GM21515 (cell line): Measurements from ENCODE around the gene CANT1.

Experiments used
- ATAC-seq: cut with Tn5 transposase; IDR thresholded peaks from one replicate; pipeline ENCODE4 v1.9.1; 2021; ENCODE audit not compliant: unreplicated experiment

The CANT1 gene

DNA sequence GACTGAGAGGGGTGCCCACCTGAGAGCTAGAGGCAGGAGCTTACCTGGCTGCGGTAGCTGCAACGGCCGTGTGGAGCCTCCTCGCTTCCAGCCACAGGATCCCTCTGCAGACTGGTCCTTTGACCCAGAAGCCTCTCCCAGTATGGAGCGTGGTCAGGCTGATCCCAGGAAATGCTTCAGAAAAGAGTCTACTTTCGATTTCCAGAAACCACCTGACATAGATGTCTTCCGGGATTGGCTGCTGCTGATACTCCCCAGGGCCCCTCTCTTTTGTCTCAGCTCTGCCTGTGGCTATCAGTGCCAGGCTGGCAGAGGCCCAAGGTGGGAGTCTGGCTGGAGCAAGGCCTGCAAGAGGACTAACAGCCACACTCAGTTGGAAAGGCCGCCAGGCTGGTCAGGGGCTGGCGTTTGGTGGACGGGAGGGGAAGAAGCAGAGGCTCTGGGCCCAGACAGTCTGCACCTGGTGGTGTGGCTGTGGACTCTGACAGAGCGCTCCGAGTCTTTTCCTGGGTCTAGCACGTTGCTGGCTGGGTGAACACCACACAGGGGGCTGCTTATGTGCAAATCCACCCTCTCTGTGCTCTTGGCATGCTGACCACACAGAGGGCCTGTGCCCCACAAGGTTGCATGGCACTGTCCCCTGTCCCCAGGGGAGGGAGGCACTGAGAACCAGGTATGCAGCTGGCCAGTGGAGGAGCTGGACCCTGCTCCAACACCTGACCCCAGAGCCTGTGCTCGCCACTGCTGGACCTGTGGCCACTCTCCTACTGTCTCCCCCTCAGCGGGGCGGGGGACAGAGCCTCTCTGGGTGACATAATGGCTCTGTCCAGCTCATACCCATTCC, 29.6 kb downstream of the CANT1 start, which contains the start of gene LGALS3BP:
Gene LGALS3BP, minus strand, starts transcription at position 144 of the 844 bp plus-strand sequence. CDS start 2,732 bp downstream, outside the sequence.
- no peak for ATAC-seq

DNA sequence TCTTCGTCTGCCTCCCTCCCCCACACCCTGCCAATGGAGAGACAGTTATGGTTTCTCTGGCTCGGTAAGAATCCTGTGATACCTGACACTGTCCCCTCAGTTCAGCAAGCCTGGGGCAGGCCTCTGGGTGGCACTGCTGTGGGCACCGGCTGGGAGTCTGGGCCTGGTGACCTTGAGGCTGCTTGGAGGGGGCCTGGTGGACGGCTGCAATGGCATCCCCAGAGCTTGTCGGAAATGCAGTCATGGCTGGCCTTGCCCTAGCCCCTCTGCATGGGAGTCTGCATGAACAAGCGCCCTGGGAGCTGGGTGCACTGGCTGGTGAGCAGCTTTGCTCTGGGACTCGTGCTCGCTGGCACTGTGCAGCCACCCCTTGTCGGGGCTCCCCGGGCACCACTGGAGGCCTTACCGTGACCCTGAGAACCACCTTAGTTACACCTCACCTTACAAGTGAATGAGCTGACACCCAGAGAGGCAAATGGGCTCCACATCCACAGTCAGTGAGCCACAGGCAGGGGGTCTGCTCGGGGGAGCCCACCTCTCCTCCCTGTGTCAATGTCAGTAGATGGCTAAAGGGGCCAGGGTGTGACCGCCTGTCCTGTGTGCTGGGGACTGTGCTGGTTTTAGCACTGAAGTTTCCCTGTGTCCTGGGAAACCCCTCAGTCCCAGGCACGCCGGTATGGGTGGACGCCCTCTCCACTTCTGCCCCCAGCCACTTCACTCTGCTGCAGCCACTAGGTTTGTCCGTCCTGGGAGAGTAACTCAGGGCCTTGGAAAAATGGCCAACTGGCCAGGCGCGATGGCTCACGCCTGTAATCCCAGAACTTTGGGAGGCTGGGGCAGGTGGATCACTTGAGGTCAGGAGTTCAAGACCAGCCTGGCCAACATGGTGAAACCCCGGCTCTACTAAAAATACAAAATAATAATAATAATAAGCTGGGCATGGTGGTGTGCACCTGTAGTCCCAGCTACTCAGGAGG, 31.3 kb downstream of the CANT1 start:
- ATAC-seq, result no peak

- no peak for ATAC-seq
Observed at GRCh38 chr17:78977681-78977943, 32.0 kb downstream of the CANT1 start.

- no peak for ATAC-seq
Observed at GRCh38 chr17:78976907-78977680, 32.5 kb downstream of the CANT1 start.

GRCh38 chr17:78974635-78975591, 34.7 kb downstream of the CANT1 start:
- no peak for ATAC-seq

- ATAC-seq, result no peak
Observed at GRCh38 chr17:78973792-78974520, 35.6 kb downstream of the CANT1 start.

DNA sequence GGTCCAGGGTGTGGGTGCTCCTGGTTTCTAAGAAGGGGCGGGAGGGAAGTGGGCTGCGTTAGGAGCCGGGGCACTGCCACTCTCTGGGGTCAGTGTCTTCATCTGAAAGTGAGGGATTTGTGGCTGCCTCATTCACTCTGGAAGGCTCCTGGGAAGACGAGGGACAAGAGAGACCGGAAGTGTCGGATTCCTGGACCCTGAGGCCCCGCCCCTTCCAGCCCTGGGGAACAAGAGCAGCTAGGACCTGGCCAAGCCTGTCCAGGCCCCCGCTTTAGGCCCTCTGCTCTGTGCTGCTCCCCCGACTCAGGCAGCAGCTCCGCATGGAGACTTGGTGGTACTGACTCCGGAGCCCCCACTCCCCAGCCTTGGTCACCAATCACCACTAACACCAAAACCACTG, 36.4 kb downstream of the CANT1 start:
- ATAC-seq, result no peak

DNA sequence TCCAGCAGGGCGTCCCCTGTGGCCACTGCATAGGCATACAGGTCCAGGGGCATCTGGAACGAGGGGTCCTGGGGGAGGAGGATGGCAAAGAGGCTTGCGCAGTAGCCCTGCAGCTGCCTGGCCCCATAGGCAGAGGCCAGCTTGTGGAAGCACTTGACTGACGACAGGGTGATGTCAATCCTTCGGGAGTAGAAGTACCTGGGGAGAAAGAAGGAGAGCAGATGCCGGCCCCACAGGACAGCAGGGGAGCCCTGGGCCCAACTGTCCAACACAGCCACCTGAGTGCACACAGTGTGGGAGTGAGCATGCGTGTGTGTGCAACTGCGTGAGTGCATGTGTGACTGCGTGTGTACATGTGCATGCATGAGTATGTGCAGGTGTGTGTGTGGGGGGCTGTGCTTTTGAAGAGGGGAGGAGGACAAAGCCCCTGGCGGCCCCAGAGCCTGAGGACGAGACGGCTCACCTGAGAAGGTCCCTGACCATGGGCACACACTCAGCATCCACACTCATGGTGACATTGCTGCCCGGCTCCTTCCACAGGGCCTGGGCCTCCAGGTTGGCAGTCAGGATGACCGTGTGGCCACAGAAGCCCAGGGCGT, 37.0 kb downstream of the CANT1 start:
- ATAC-seq, result no peak

GRCh38 chr17:78971756-78972506, 37.6 kb downstream of the CANT1 start:
- ATAC-seq, result no peak

DNA sequence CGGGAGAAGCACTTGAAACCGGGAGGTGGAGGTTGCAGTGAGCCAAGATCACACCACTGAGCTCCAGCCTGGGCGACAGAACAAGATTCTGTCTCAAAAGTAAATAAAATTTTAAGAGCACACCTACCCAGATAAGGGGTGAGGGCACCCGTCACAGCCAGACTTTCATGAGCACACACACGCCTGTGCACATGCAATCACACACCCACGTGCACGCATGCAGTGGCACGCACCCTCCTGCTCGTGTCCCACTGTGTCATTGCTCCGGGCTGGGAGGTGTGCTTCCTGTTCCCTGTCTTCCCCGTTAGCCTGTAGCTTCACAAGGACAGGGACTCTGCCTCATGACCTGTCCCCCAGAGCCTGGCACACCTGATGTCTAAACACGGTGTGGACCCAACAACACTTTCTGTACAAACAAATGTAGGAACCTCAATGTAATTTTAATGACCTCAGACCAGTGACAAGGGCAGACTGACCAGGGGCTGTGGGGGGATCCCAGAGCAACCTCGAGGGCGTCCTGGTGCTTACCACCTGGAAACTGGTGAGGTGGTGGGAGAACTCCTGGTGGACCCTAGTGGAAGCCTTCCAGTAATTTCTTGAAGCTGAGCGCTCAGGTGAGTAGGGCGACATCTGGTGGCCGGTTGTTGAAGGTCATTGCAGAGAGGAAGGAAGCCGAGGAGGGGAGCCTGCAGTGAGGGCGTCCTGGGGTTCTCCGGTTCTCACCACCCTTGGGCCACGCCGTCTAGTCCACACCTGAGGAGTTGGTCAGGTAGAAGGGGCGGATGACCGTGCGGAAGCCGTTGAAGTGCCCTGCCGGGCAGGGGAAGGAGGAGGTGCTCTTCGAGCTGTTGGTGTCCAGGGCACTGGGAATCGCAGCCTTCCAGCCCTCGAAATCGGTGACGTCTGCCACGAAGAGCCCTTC, 38.5 kb downstream of the CANT1 start:
- ATAC-seq, result no peak

- no peak for ATAC-seq
Observed at GRCh38 chr17:78969865-78970264, 39.7 kb downstream of the CANT1 start.

DNA sequence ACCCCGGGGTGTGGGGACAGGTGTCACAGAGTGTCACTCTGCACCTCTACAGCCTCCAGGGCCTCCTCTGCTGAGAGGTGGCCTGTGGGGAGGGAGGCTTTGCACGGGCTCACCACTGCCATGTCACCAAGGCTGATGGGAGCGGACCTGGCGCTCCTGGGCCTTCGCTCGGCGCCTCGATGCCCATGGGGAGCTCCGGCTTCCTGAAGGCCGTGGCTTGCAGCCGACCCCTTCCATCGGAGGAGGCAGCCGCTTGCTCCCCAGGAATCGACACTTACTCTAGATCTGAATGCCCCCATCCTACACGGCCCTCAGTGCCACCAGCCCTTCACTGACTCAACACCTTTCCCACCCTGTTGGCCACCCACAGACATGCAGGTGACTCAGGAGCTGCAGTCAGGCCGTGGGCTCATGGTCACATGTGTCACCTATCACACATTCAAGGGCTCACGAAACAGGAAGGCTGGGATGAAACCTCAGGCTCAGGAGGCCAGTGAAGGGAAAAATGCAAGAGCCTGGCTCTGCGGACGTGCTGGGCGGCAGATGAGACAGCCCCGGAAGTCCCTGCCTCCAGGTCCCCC, 41.7 kb downstream of the CANT1 start:
- ATAC-seq, result no peak

- ATAC-seq, result no peak
Observed at GRCh38 chr17:78966910-78967600, 42.5 kb downstream of the CANT1 start.

- no peak for ATAC-seq
Observed at GRCh38 chr17:78966123-78966813, 43.3 kb downstream of the CANT1 start.

- ATAC-seq, result no peak
Observed at GRCh38 chr17:78965491-78965924, 44.1 kb downstream of the CANT1 start.

DNA sequence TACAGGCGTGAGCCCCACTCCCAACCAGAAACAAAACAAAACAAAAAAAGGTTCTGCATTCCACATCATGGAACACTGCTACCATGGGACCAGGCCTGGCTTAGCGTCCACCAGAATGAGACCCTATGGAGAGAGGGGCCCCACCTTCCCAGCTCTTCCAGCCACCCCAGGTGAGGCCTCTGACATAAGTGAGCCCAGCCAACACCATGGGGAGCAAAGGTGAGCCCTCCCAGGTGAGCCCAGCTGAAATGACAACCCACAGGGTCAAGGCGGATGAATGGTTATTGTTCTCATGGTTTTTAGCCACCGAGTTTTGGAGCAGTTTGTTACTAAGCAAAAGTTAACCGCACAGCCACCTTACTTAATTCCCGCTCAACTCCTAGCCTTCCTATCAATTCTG, 46.2 kb downstream of the CANT1 start:
- no peak for ATAC-seq
